Ishikawa (cell line): ENCODE results near the gene C2CD2L.

ENCODE experiments used
- CEBPB ChIP-seq: IDR thresholded peaks from 2 replicates; pipeline ENCODE4 v1.6.1; 2012
- EGR1 ChIP-seq: IDR thresholded peaks from 2 replicates; pipeline ENCODE4 v1.6.1; 2012
- EP300 ChIP-seq: IDR thresholded peaks from 2 replicates; pipeline ENCODE4 v1.6.1; 2012; ENCODE audit warnings: borderline replicate concordance
- NFIC ChIP-seq: IDR thresholded peaks from 2 replicates; pipeline ENCODE4 v1.6.1; 2012
- TAF1 ChIP-seq: IDR thresholded peaks from 2 replicates; pipeline ENCODE4 v1.6.1; 2012; ENCODE audit warnings: low read depth, mild to moderate bottlenecking
- TEAD4 ChIP-seq: IDR thresholded peaks from 2 replicates; pipeline ENCODE4 v1.6.1; 2012
- TF ChIP-seq, protein P1 (sequence below): IDR thresholded peaks from 2 replicates; pipeline ENCODE4 v1.6.1; 2012
- TF ChIP-seq, protein P2 (sequence below): IDR thresholded peaks from 2 replicates; pipeline ENCODE4 v1.6.1; 2012; ENCODE audit warnings: low read depth, mild to moderate bottlenecking
- TF ChIP-seq, protein P3 (sequence below): IDR thresholded peaks from 2 replicates; pipeline ENCODE4 v1.6.1; 2012

DNA sequence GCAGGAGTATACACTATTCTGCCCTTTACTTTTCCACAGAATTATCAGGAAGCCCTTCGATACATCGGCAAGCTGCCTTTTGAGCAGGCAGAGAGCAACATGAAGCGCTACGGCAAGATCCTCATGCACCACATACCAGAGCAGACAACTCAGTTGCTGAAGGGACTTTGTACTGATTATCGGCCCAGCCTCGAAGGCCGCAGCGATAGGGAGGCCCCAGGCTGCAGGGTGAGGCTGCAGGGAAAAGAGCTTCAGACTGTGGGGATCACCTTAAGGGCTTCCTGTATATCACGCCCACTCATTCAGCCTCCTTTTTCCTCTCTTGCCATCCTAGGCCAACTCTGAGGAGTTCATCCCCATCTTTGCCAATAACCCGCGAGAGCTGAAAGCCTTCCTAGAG is 29.3 kb upstream of the C2CD2L start:
- TF ChIP-seq, protein P1, sequence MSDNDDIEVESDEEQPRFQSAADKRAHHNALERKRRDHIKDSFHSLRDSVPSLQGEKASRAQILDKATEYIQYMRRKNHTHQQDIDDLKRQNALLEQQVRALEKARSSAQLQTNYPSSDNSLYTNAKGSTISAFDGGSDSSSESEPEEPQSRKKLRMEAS = no peak
- TF ChIP-seq, protein P2, sequence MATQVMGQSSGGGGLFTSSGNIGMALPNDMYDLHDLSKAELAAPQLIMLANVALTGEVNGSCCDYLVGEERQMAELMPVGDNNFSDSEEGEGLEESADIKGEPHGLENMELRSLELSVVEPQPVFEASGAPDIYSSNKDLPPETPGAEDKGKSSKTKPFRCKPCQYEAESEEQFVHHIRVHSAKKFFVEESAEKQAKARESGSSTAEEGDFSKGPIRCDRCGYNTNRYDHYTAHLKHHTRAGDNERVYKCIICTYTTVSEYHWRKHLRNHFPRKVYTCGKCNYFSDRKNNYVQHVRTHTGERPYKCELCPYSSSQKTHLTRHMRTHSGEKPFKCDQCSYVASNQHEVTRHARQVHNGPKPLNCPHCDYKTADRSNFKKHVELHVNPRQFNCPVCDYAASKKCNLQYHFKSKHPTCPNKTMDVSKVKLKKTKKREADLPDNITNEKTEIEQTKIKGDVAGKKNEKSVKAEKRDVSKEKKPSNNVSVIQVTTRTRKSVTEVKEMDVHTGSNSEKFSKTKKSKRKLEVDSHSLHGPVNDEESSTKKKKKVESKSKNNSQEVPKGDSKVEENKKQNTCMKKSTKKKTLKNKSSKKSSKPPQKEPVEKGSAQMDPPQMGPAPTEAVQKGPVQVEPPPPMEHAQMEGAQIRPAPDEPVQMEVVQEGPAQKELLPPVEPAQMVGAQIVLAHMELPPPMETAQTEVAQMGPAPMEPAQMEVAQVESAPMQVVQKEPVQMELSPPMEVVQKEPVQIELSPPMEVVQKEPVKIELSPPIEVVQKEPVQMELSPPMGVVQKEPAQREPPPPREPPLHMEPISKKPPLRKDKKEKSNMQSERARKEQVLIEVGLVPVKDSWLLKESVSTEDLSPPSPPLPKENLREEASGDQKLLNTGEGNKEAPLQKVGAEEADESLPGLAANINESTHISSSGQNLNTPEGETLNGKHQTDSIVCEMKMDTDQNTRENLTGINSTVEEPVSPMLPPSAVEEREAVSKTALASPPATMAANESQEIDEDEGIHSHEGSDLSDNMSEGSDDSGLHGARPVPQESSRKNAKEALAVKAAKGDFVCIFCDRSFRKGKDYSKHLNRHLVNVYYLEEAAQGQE = no peak
- no peak for TF ChIP-seq NFIC
- TF ChIP-seq TAF1 = no peak
- TF ChIP-seq TEAD4 = no peak
- TF ChIP-seq CEBPB = no peak
- no peak for TF ChIP-seq EP300
- no peak for TF ChIP-seq EGR1
- TF ChIP-seq, protein P3, sequence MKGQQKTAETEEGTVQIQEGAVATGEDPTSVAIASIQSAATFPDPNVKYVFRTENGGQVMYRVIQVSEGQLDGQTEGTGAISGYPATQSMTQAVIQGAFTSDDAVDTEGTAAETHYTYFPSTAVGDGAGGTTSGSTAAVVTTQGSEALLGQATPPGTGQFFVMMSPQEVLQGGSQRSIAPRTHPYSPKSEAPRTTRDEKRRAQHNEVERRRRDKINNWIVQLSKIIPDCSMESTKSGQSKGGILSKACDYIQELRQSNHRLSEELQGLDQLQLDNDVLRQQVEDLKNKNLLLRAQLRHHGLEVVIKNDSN = no peak
